HG03025 (cell line): ENCODE measurements around the gene RASGEF1B.
A peak's percentile ranks its signal among the peaks of the same experiment; 100 is the strongest.

Experiments
- ATAC-seq: cut with Tn5 transposase; IDR thresholded peaks from one replicate; pipeline ENCODE4 v1.9.1; 2021; ENCODE audit warnings: mild to moderate bottlenecking, moderate library complexity; ENCODE audit not compliant: unreplicated experiment, low FRiP score

The RASGEF1B gene

GRCh38 chr4:81471588-81472280 lies at the start of gene RASGEF1B:
TSS of gene RASGEF1B (minus strand) at chr4:81471907. CDS start at chr4:81459508, 12,399 bp downstream.
- peak; percentile 95 for ATAC-seq

GRCh38 chr4:81519856-81520255 lies 48.1 kb upstream of the RASGEF1B start:
- no peak for ATAC-seq

- ATAC-seq = no peak
These were observed 47.7 kb upstream of the RASGEF1B start for GRCh38 chr4:81519427-81519773.

- ATAC-seq = no peak
These were observed 47.2 kb upstream of the RASGEF1B start for GRCh38 chr4:81518762-81519426.

- no peak for ATAC-seq
These were observed 44.5 kb upstream of the RASGEF1B start for GRCh38 chr4:81516241-81516640.

GRCh38 chr4:81512757-81513501 lies 41.2 kb upstream of the RASGEF1B start:
- no peak for ATAC-seq

- no peak for ATAC-seq
These were observed 40.5 kb upstream of the RASGEF1B start for GRCh38 chr4:81512001-81512756.

GRCh38 chr4:81510643-81511178 lies 39.0 kb upstream of the RASGEF1B start:
- no peak for ATAC-seq

GRCh38 chr4:81509822-81510221 lies 38.1 kb upstream of the RASGEF1B start:
- no peak for ATAC-seq

GRCh38 chr4:81509191-81509590 lies 37.5 kb upstream of the RASGEF1B start:
- no peak for ATAC-seq

- no peak for ATAC-seq
These were observed 36.9 kb upstream of the RASGEF1B start for GRCh38 chr4:81508411-81509185.

- no peak for ATAC-seq
These were observed 35.8 kb upstream of the RASGEF1B start for GRCh38 chr4:81507530-81507929.

GRCh38 chr4:81506731-81507130 lies 35.0 kb upstream of the RASGEF1B start:
- no peak for ATAC-seq

- no peak for ATAC-seq
These were observed 34.0 kb upstream of the RASGEF1B start for GRCh38 chr4:81505726-81506125.

- ATAC-seq = peak; percentile 79
These were observed 33.4 kb upstream of the RASGEF1B start for GRCh38 chr4:81505004-81505598.

GRCh38 chr4:81504112-81505003 lies 32.7 kb upstream of the RASGEF1B start:
- ATAC-seq = no peak

GRCh38 chr4:81503586-81503985 lies 31.9 kb upstream of the RASGEF1B start:
- ATAC-seq = no peak

- ATAC-seq = no peak
These were observed 30.9 kb upstream of the RASGEF1B start for GRCh38 chr4:81502564-81502963.
